Vagina (tissue), 2 donors: ENCODE data around the gene EYS.
"Not testable (repeated sequence)": the region's sequence is repeated elsewhere in the genome, so short reads cannot be mapped to it uniquely, and the experiment has no call there.

Experiments used
- CTCF ChIP-seq, 3 experiments: fragments of 450-650 bp in 2 of 3; fragments of 200-600 bp in 1 of 3; sonication (generic) in 1 of 3; IDR thresholded peaks; one replicate each; pipeline ENCODE4 v1.5.1; 2017 to 2019; ENCODE audit warnings: antibody characterized with exemption in 3 of 3, mild to moderate bottlenecking in 2 of 3, moderate library complexity in 2 of 3
- POLR2AphosphoS5 ChIP-seq, 2 donors: sonication (generic); formaldehyde crosslinking; IDR thresholded peaks; one replicate each; pipeline ENCODE4 v1.9.0; 2017; ENCODE audit warnings: antibody characterized with exemption in 2 of 2, mild to moderate bottlenecking in 2 of 2, low read depth in 1 of 2; ENCODE audit not compliant: insufficient read depth in 1 of 2

- TF ChIP-seq CTCF (IDR thresholded peaks at IDR 0.05); POLR2AphosphoS5 (IDR thresholded peaks at IDR 0.05; ENCODE audit: insufficient read depth in 1 of 2, low read depth in 1 of 2): not testable (repeated sequence)
Observed at GRCh38 chr6:64448101-64448500, 1258.9 kb downstream of the EYS start.
